OCI-LY1 (cell line): ENCODE data around the gene NPR1.

ENCODE experiments used
- H2AFZ ChIP-seq: fragments of 200-600 bp; sonication (generic), shearing (Covaris generic); 2 replicates; pipeline ENCODE4 v1.6.0; 2014; ENCODE audit warnings: antibody characterized with exemption, mild to moderate bottlenecking, low read length
- H3F3A ChIP-seq: fragments of 200-600 bp; sonication (generic), shearing (Covaris generic); 2 replicates; pipeline ENCODE4 v1.6.0; 2014; ENCODE audit warnings: mild to moderate bottlenecking, antibody characterized with exemption, low read length, moderate library complexity; ENCODE audit not compliant: insufficient read depth
- H3K27ac ChIP-seq: fragments of 200-600 bp; sonication (generic); 2 replicates; pipeline ENCODE4 v1.5.1; 2014; ENCODE audit warnings: low read length, mixed run types, mild to moderate bottlenecking, low read depth; ENCODE audit not compliant: poor library complexity, severe bottlenecking
- H3K27me3 ChIP-seq: fragments of 200-600 bp; sonication (generic); 2 replicates; pipeline ENCODE4 v1.6.0; 2014; ENCODE audit warnings: antibody characterized with exemption, mild to moderate bottlenecking, low read length, moderate library complexity; ENCODE audit not compliant: insufficient read depth
- H3K36me3 ChIP-seq: fragments of 200-600 bp; sonication (generic); 2 replicates; pipeline ENCODE4 v1.6.1; 2014; ENCODE audit warnings: mild to moderate bottlenecking, antibody characterized with exemption, low read length, moderate library complexity, mixed read lengths; ENCODE audit not compliant: insufficient read depth
- H3K4me1 ChIP-seq: fragments of 200-600 bp; sonication (generic); 2 replicates; pipeline ENCODE4 v1.5.1; 2014; ENCODE audit warnings: mild to moderate bottlenecking, low read length, moderate library complexity; ENCODE audit not compliant: insufficient read depth, severe bottlenecking
- H3K4me2 ChIP-seq: fragments of 200-600 bp; sonication (generic), shearing (Covaris generic); 2 replicates; pipeline ENCODE4 v1.6.1; 2014; ENCODE audit warnings: low read length
- H3K4me3 ChIP-seq: fragments of 200-600 bp; sonication (generic); 2 replicates; pipeline ENCODE4 v1.5.1; 2014; ENCODE audit warnings: low read length, low read depth, mild to moderate bottlenecking, mixed read lengths; ENCODE audit not compliant: poor library complexity, severe bottlenecking
- H3K79me2 ChIP-seq: fragments of 200-600 bp; shearing (Covaris generic); 2 replicates; pipeline ENCODE4 v1.6.1; 2016; ENCODE audit warnings: mixed run types, low read length, mixed read lengths; ENCODE audit not compliant: insufficient read depth
- H3K9ac ChIP-seq: fragments of 200-600 bp; sonication (generic), shearing (Covaris generic); 2 replicates; pipeline ENCODE4 v1.6.1; 2014; ENCODE audit warnings: mild to moderate bottlenecking, low read length, mixed read lengths
- H3K9me2 ChIP-seq: fragments of 200-600 bp; sonication (generic), shearing (Covaris generic); 2 replicates; pipeline ENCODE4 v1.6.1; 2014; ENCODE audit warnings: low read depth, mild to moderate bottlenecking, low read length, mixed read lengths
- H3K9me3 ChIP-seq: fragments of 200-600 bp; shearing (Covaris generic); 2 replicates; pipeline ENCODE4 v1.6.1; 2014; ENCODE audit warnings: low read length, mixed read lengths
- H4K20me1 ChIP-seq: fragments of 200-600 bp; sonication (generic), shearing (Covaris generic); 2 replicates; pipeline ENCODE4 v1.6.0; 2016; ENCODE audit warnings: mild to moderate bottlenecking, low read length; ENCODE audit not compliant: insufficient read depth
- EZH2 ChIP-seq: fragments of 200-600 bp; sonication (generic), shearing (Covaris generic); IDR thresholded peaks from 2 replicates; pipeline ENCODE4 v1.8.0; 2017; ENCODE audit warnings: borderline replicate concordance, mixed run types, mild to moderate bottlenecking, antibody characterized with exemption, low read length, moderate library complexity, mixed read lengths
- TF ChIP-seq, protein P1 (sequence below): fragments of 200-600 bp; sonication (generic), shearing (Covaris generic); IDR thresholded peaks from 2 replicates; pipeline ENCODE4 v1.5.1; 2017; ENCODE audit warnings: mild to moderate bottlenecking, antibody characterized with exemption, low read length, moderate library complexity, mixed read lengths

The NPR1 gene

GRCh38 chr1:153649137-153649862 lies 29.2 kb upstream of the NPR1 start:
- peaks cover 31% of the 10 kb centered on the region for H3K36me3 ChIP-seq
- no peaks in the 10 kb centered on the region for H3K9me2 ChIP-seq
- no peaks in the 10 kb centered on the region for H4K20me1 ChIP-seq
- no peak overlapping the region for H3K27ac ChIP-seq
- no peak overlapping the region for H2AFZ ChIP-seq
- no peak overlapping the region for H3K4me2 ChIP-seq
- H3K27me3 ChIP-seq, result no peaks in the 10 kb centered on the region
- TF ChIP-seq EZH2, result no peak
- TF ChIP-seq, protein P1, sequence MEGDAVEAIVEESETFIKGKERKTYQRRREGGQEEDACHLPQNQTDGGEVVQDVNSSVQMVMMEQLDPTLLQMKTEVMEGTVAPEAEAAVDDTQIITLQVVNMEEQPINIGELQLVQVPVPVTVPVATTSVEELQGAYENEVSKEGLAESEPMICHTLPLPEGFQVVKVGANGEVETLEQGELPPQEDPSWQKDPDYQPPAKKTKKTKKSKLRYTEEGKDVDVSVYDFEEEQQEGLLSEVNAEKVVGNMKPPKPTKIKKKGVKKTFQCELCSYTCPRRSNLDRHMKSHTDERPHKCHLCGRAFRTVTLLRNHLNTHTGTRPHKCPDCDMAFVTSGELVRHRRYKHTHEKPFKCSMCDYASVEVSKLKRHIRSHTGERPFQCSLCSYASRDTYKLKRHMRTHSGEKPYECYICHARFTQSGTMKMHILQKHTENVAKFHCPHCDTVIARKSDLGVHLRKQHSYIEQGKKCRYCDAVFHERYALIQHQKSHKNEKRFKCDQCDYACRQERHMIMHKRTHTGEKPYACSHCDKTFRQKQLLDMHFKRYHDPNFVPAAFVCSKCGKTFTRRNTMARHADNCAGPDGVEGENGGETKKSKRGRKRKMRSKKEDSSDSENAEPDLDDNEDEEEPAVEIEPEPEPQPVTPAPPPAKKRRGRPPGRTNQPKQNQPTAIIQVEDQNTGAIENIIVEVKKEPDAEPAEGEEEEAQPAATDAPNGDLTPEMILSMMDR, result no peak
- no peaks in the 10 kb centered on the region for H3K9me3 ChIP-seq
- H3K79me2 ChIP-seq, result no peaks in the 10 kb centered on the region
- peaks cover 6% of the 10 kb centered on the region for H3K4me1 ChIP-seq
- H3K9ac ChIP-seq, result no peak overlapping the region
- no peak overlapping the region for H3K4me3 ChIP-seq
- peaks cover 5% of the 10 kb centered on the region; the same call in 1 of the 2 replicates for H3F3A ChIP-seq

DNA sequence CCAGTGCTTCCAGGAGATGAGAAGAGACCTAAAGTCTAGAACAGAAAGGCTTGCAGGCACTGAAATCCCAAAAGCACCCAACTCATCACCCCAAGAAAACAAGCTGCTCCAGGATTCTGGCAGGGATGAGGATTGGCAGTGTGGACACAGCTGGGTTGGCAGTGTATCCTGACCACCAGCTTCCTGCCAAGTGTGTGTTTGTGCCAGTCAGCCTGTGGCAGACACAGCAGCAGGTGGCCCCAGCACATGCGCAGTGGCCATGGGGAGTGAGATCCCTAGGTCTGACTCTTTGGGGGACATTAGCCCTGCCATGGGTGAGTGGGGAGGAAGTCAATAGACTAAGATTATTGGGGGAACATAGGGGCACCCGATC lies 28.6 kb upstream of the NPR1 start:
- Histone ChIP-seq H4K20me1 (no peaks in the 10 kb centered on the region), H2AFZ (no peak overlapping the region), H3K27ac (no peak overlapping the region), H3K36me3 (peaks cover 25% of the 10 kb centered on the region), H3K79me2 (no peaks in the 10 kb centered on the region), H3K4me1 (peaks cover 6% of the 10 kb centered on the region), H3K4me3 (no peak overlapping the region), H3F3A (peaks cover 6% of the 10 kb centered on the region; the same call in 1 of the 2 replicates), H3K9ac (no peak overlapping the region), H3K4me2 (no peak overlapping the region), H3K9me2 (no peaks in the 10 kb centered on the region), H3K27me3 (no peaks in the 10 kb centered on the region), H3K9me3 (no peaks in the 10 kb centered on the region)
- no peak for TF ChIP-seq EZH2
- TF ChIP-seq, protein P1, result no peak

DNA sequence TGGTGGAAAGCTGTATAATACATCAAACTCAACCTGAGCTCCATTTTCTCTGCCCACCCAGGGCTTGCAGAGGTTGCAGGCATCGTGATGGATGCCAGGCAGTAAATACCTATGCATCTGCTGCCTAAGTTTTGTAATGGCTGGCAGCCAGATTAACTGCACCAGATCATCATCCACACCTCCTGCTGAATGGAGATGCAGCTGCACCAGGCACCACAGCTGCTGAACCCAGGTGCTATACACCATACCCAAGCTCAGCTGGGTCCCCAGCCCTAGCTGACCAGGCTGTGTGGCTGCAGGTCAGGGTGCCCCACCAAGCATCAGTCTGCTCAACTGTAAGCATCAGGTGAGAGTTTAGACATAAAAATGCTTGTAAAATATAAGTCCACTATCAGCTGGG lies 26.7 kb upstream of the NPR1 start:
- Histone ChIP-seq H3K4me2 (no peak overlapping the region), H3K79me2 (no peaks in the 10 kb centered on the region), H3K4me1 (peaks cover 6% of the 10 kb centered on the region), H3K9me2 (no peaks in the 10 kb centered on the region), H3K27me3 (no peaks in the 10 kb centered on the region), H3K27ac (no peak overlapping the region), H3K36me3 (peaks cover 6% of the 10 kb centered on the region), H2AFZ (no peak overlapping the region), H4K20me1 (no peaks in the 10 kb centered on the region), H3K9ac (no peak overlapping the region), H3K9me3 (no peaks in the 10 kb centered on the region), H3K4me3 (no peak overlapping the region), H3F3A (peaks cover 6% of the 10 kb centered on the region; the same call in 1 of the 2 replicates)
- TF ChIP-seq, protein P1, result no peak
- no peak for TF ChIP-seq EZH2
